DND-41 (cell line): Measurements from ENCODE around the gene NPHP4.

Source experiments
- EZH2 ChIP-seq: IDR thresholded peaks from 3 replicates; pipeline ENCODE4 v1.6.1; 2012; ENCODE audit warnings: borderline replicate concordance, low read depth, mild to moderate bottlenecking, moderate library complexity, low read length, inconsistent platforms; ENCODE audit not compliant: severe bottlenecking
- TF ChIP-seq, protein P1 (sequence below): IDR thresholded peaks from 2 replicates; pipeline ENCODE4 v1.5.1; 2012; ENCODE audit warnings: borderline replicate concordance, low read length, moderate library complexity, mild to moderate bottlenecking; ENCODE audit not compliant: poor library complexity, severe bottlenecking; ENCODE audit errors: extremely low read depth

- TF ChIP-seq, protein P1, sequence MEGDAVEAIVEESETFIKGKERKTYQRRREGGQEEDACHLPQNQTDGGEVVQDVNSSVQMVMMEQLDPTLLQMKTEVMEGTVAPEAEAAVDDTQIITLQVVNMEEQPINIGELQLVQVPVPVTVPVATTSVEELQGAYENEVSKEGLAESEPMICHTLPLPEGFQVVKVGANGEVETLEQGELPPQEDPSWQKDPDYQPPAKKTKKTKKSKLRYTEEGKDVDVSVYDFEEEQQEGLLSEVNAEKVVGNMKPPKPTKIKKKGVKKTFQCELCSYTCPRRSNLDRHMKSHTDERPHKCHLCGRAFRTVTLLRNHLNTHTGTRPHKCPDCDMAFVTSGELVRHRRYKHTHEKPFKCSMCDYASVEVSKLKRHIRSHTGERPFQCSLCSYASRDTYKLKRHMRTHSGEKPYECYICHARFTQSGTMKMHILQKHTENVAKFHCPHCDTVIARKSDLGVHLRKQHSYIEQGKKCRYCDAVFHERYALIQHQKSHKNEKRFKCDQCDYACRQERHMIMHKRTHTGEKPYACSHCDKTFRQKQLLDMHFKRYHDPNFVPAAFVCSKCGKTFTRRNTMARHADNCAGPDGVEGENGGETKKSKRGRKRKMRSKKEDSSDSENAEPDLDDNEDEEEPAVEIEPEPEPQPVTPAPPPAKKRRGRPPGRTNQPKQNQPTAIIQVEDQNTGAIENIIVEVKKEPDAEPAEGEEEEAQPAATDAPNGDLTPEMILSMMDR, result no peak
- TF ChIP-seq EZH2, result no peak
These were observed 21.3 kb upstream of the NPHP4 start for GRCh38 chr1:6013491-6013890.
